Measurements from ENCODE around the gene SLC44A3. TPM values are rescaled to one million over a fixed set of nuclear protein-coding genes. Genes with fewer than 3 reads are reported as not detected.

SLC44A3 gene
- total and polyA plus RNA-seq, 9 of the 15 experiments (the other 6 are each of a cell fraction or from before 2014, with no cell fraction given): not detected

- TF ChIP-seq PHTF2 (CRISPR knock-in tag; IDR thresholded peaks at IDR 0.05) (no peak), IRF9 (tag; IDR thresholded peaks at IDR 0.05) (no peak), KDM1A (IDR thresholded peaks at IDR 0.05) (no peak)
- Histone ChIP-seq H3K27ac (ENCODE audit: extremely low read depth, low read depth, low read length) (no peak overlapping the region), H3K9ac (ENCODE audit: insufficient read depth in 1 of 2, low read depth in 2 of 2, low read length in 2 of 2) (no peak overlapping the region), H3K27me3 (ENCODE audit: control insufficient read depth in 2 of 2, insufficient read depth in 2 of 2, low read length in 2 of 2) (peaks cover 0 to 3% of the 10 kb centered on the region in 2 experiments; a peak in 3 of 5 replicates), H3K79me2 (ENCODE audit: control insufficient read depth, insufficient read depth, low read length) (no peaks in the 10 kb centered on the region), H3K36me3 (ENCODE audit: control insufficient read depth, insufficient read depth, low read length) (no peaks in the 10 kb centered on the region), H3K9me1 (ENCODE audit: control insufficient read depth, insufficient read depth, low read length) (no peaks in the 10 kb centered on the region), H2AFZ (ENCODE audit: low read depth, low read length) (no peak overlapping the region), H3K4me1 (replicated peaks in 1 of 2; ENCODE audit: control insufficient read depth in 2 of 2, insufficient read depth in 2 of 2, low read length in 2 of 2) (no peaks in the 10 kb centered on the region), H3K4me2 (ENCODE audit: insufficient read depth, low read length) (no peak overlapping the region), H3K4me3 (no peak overlapping the region), H3K9me3 (replicated peaks; ENCODE audit: control insufficient read depth, insufficient read depth, low read depth, low read length) (no peaks in the 10 kb centered on the region), H4K20me1 (replicated peaks; ENCODE audit: control insufficient read depth, insufficient read depth, low read length) (no peaks in the 10 kb centered on the region)
- in situ Hi-C loops (cut with MboI) (no loop called here), intact Hi-C loops (cut with micrococcal nuclease) (no loop called here)
- no peak for DNase-seq (ENCODE audit: extremely low read depth in 1 of 4, low spot score in 3 of 4)
- POLR2A ChIA-PET: no interaction called here
- no TSS peak for BruUV-seq (replicated peaks)
- CTCF ChIA-PET (ENCODE audit: low intra/inter-chr PET ratio): no interaction called here
- no peak for ATAC-seq
- FAIRE-seq: no peak
- WGBS (ENCODE audit: insufficient coverage, low coverage, missing lambda C conversion rate): 0% methylated on average over 1 of the region's 1 CpG
These were observed 43.7 kb upstream of the SLC44A3 start for GRCh38 chr1:94776474-94776873.

GRCh38 chr1:94777281-94777680 is 42.9 kb upstream of the SLC44A3 start:
- BruUV-seq (replicated peaks): no TSS peak
- H3K4me2 ChIP-seq (ENCODE audit: insufficient read depth, low read length): no peak overlapping the region
- ChIA-PET CTCF (ENCODE audit: low intra/inter-chr PET ratio) (no interaction called here), POLR2A (no interaction called here)
- no peak overlapping the region for H3K9ac ChIP-seq (ENCODE audit: insufficient read depth in 1 of 2, low read depth in 2 of 2, low read length in 2 of 2)
- no peaks in the 10 kb centered on the region for H3K9me3 ChIP-seq (replicated peaks; ENCODE audit: control insufficient read depth, insufficient read depth, low read depth, low read length)
- H3K79me2 ChIP-seq (ENCODE audit: control insufficient read depth, insufficient read depth, low read length): no peaks in the 10 kb centered on the region
- peaks cover 0 to 3% of the 10 kb centered on the region in 2 experiments; a peak in 3 of 5 replicates for H3K27me3 ChIP-seq (ENCODE audit: control insufficient read depth in 2 of 2, insufficient read depth in 2 of 2, low read length in 2 of 2)
- ATAC-seq: no peak
- no peak for DNase-seq (ENCODE audit: extremely low read depth in 1 of 4, low spot score in 3 of 4)
- intact Hi-C loops (cut with micrococcal nuclease): no loop called here
- no peak for FAIRE-seq
- H3K4me1 ChIP-seq (replicated peaks in 1 of 2; ENCODE audit: control insufficient read depth in 2 of 2, insufficient read depth in 2 of 2, low read length in 2 of 2): no peaks in the 10 kb centered on the region
- no peak overlapping the region for H2AFZ ChIP-seq (ENCODE audit: low read depth, low read length)
- no peak overlapping the region for H3K27ac ChIP-seq (ENCODE audit: extremely low read depth, low read depth, low read length)
- in situ Hi-C loops (cut with MboI): no loop called here
- no peak overlapping the region for H3K4me3 ChIP-seq
- no peaks in the 10 kb centered on the region for H4K20me1 ChIP-seq (replicated peaks; ENCODE audit: control insufficient read depth, insufficient read depth, low read length)
- H3K9me1 ChIP-seq (ENCODE audit: control insufficient read depth, insufficient read depth, low read length): no peaks in the 10 kb centered on the region
- H3K36me3 ChIP-seq (ENCODE audit: control insufficient read depth, insufficient read depth, low read length): no peaks in the 10 kb centered on the region
- no peak for TF ChIP-seq HNRNPLL (IDR thresholded peaks at IDR 0.05; ENCODE audit: low read depth, low read length, poor library complexity, severe bottlenecking)
- TF ChIP-seq ZNF146 (CRISPR knock-in tag; IDR thresholded peaks at IDR 0.05; ENCODE audit: unreplicated experiment): no peak
- TF ChIP-seq HINFP (tag; conservative IDR thresholded peaks at IDR 0.05; ENCODE audit: low read depth): no peak
- TF ChIP-seq ZNF79 (CRISPR knock-in tag; IDR thresholded peaks at IDR 0.05; ENCODE audit: low read depth): no peak
- TF ChIP-seq SAFB (IDR thresholded peaks at IDR 0.05; ENCODE audit: borderline replicate concordance, low read depth, low read length): no peak
- no peak for TF ChIP-seq CREB1 (IDR thresholded peaks at IDR 0.05)
- no peak for TF ChIP-seq CREB1 (CRISPR knock-in tag; IDR thresholded peaks at IDR 0.05)
- no peak for TF ChIP-seq ZNF277 (CRISPR knock-in tag; IDR thresholded peaks at IDR 0.05; ENCODE audit: borderline replicate concordance)
- TF ChIP-seq ZNF655 (CRISPR knock-in tag; IDR thresholded peaks at IDR 0.05): no peak

Data from K562 (cell line).